ENCODE results near the gene TMEM156.

The TMEM156 gene

GRCh38 chr4:39044956-39045826 lies 13.0 kb upstream of the TMEM156 start:
- TF ChIP-seq CEBPB (IDR thresholded peaks at IDR 0.05) = no peak
- no peak for TF ChIP-seq CREB1 (IDR thresholded peaks at IDR 0.05; ENCODE audit: low read depth)
- TF ChIP-seq ZBTB7A (IDR thresholded peaks at IDR 0.05; ENCODE audit: low read depth) = no peak; the same call in 1 of the 2 replicates
- no peak for TF ChIP-seq EGR1 (IDR thresholded peaks at IDR 0.05)
- no peak for TF ChIP-seq RAD21 (IDR thresholded peaks at IDR 0.05; ENCODE audit: low read depth)
- TF ChIP-seq EP300 (IDR thresholded peaks at IDR 0.05; ENCODE audit: borderline replicate concordance) = no peak
- TF ChIP-seq USF1 (IDR thresholded peaks at IDR 0.05) = no peak

DNA sequence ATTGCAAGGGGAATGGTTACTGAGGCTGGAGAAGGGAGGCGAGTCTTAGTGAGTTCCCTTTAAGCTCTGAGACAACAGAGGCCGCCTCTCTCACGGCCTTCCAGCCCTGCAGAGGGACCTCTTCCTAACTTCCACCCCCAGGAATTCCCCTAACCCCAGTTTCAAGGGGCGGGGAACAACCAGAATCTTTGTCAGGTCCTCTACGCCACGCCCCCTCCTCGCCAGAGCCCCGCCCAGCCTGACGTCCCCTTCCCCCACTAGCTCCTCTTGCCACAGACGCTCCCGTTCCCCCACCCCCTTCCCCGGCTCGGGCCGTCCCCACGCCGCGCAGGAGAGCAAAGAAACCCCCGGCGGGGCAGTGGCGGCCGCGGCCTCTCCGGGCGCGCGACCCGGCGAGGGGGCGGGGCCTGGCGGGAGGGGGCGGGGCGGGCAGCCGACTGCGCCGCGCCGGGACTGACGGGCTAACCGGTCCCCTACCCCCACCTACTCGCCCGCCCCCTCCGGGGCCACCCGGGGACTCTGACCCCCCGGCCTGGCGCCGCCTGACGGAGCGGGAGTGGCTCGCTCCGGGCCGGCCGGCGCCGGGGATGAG lies 12.3 kb upstream of the TMEM156 start:
- TF ChIP-seq TCF12 (IDR thresholded peaks at IDR 0.05; ENCODE audit: low read depth) (no peak), ZBTB7A (IDR thresholded peaks at IDR 0.05; ENCODE audit: low read depth) (peak; percentile 61; the same call in 1 of the 2 replicates), TEAD4 (IDR thresholded peaks at IDR 0.05) (0 out of 2 replicates have a peak, but pooled peaks have one; percentile 17), TAF1 (IDR thresholded peaks at IDR 0.05; ENCODE audit: low read depth) (0 out of 2 replicates have a peak, but pooled peaks have one; percentile 13)

GRCh38 chr4:39043861-39044363 lies 11.7 kb upstream of the TMEM156 start:
- no peak for TF ChIP-seq CEBPB (IDR thresholded peaks at IDR 0.05)
- no peak for TF ChIP-seq USF1 (IDR thresholded peaks at IDR 0.05)
- TF ChIP-seq RAD21 (IDR thresholded peaks at IDR 0.05; ENCODE audit: low read depth) = no peak
- no peak for TF ChIP-seq ZBTB7A (IDR thresholded peaks at IDR 0.05; ENCODE audit: low read depth)
- TF ChIP-seq TAF1 (IDR thresholded peaks at IDR 0.05; ENCODE audit: low read depth) = no peak
- TF ChIP-seq, protein P1, sequence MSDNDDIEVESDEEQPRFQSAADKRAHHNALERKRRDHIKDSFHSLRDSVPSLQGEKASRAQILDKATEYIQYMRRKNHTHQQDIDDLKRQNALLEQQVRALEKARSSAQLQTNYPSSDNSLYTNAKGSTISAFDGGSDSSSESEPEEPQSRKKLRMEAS (IDR thresholded peaks at IDR 0.05) = no peak
- TF ChIP-seq TCF12 (IDR thresholded peaks at IDR 0.05; ENCODE audit: low read depth) = no peak
- TF ChIP-seq EGR1 (IDR thresholded peaks at IDR 0.05) = no peak
- TF ChIP-seq REST (IDR thresholded peaks at IDR 0.05; ENCODE audit: low read depth) = no peak
- TF ChIP-seq FOXM1 (IDR thresholded peaks at IDR 0.05; ENCODE audit: borderline replicate concordance, low read depth) = no peak
- TF ChIP-seq EP300 (IDR thresholded peaks at IDR 0.05; ENCODE audit: borderline replicate concordance) = no peak
- TF ChIP-seq CREB1 (IDR thresholded peaks at IDR 0.05; ENCODE audit: low read depth) = no peak
- TF ChIP-seq YY1 (IDR thresholded peaks at IDR 0.05; ENCODE audit: low read depth) = no peak
- TF ChIP-seq TEAD4 (IDR thresholded peaks at IDR 0.05) = no peak
- no peak for TF ChIP-seq NFIC (IDR thresholded peaks at IDR 0.05)

GRCh38 chr4:39043058-39043860 lies 11.1 kb upstream of the TMEM156 start:
- TF ChIP-seq EP300 (IDR thresholded peaks at IDR 0.05; ENCODE audit: borderline replicate concordance) (no peak), CREB1 (IDR thresholded peaks at IDR 0.05; ENCODE audit: low read depth) (no peak), ZBTB7A (IDR thresholded peaks at IDR 0.05; ENCODE audit: low read depth) (no peak), EGR1 (IDR thresholded peaks at IDR 0.05) (no peak), REST (IDR thresholded peaks at IDR 0.05; ENCODE audit: low read depth) (no peak), TCF12 (IDR thresholded peaks at IDR 0.05; ENCODE audit: low read depth) (no peak)
- TF ChIP-seq, protein P1 (IDR thresholded peaks at IDR 0.05) = no peak

- TF ChIP-seq, protein P1 (IDR thresholded peaks at IDR 0.05) = no peak
- no peak for TF ChIP-seq REST (IDR thresholded peaks at IDR 0.05; ENCODE audit: low read depth)
- TF ChIP-seq TAF1 (IDR thresholded peaks at IDR 0.05; ENCODE audit: low read depth) = no peak
- TF ChIP-seq USF1 (IDR thresholded peaks at IDR 0.05) = no peak
- no peak for TF ChIP-seq RAD21 (IDR thresholded peaks at IDR 0.05; ENCODE audit: low read depth)
Observed at GRCh38 chr4:39042366-39042765, 10.2 kb upstream of the TMEM156 start.
